ENCODE results near the gene SPATS1.
A peak's percentile ranks its signal among the peaks of the same experiment; 100 is the strongest.
"Not testable (repeated sequence)": the region's sequence is repeated elsewhere in the genome, so short reads cannot be mapped to it uniquely, and the experiment has no call there.

The SPATS1 gene

GRCh38 chr6:44349904-44350649 lies 7.6 kb downstream of the SPATS1 start:
- DNase-seq = no peak

DNA sequence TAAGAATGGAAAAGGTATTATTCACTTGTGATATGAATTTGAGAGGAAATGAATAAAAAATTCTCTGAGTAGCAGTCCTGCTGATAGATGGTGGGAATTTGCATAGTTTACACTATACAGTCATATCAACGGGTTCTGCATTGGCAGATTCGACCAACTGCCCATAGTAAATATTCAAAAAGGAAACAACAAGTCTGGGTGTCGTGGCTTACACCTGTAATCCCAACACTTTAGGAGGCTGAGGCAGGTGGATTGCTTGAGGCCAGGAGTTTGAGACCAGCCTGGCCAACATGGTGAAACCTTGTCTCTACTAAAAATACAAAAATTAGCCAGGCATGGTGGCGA lies 8.2 kb downstream of the SPATS1 start:
- not testable (repeated sequence) for DNase-seq

- DNase-seq = no peak
Observed at GRCh38 chr6:44352259-44352658, 9.8 kb downstream of the SPATS1 start.

DNA sequence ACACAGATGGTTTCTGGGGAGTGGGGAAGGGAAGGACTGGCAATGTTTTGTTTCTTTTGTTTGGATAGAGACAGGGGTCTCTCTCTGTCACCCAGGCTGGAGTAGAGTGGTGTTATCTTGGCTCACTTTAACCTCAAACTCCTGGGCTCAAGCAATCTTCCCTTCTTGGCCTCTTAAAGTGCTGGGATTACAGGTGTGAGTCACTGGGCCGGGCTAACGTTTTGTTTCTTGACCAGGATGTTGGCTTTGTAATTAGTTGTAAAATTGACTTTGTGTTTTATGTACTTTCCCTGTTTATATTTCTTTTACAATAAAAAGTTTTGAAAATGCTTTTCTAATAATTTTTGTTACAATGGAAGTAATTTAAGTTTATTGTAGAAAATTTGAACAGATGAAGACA lies 10.9 kb downstream of the SPATS1 start:
- DNase-seq = no peak

DNA sequence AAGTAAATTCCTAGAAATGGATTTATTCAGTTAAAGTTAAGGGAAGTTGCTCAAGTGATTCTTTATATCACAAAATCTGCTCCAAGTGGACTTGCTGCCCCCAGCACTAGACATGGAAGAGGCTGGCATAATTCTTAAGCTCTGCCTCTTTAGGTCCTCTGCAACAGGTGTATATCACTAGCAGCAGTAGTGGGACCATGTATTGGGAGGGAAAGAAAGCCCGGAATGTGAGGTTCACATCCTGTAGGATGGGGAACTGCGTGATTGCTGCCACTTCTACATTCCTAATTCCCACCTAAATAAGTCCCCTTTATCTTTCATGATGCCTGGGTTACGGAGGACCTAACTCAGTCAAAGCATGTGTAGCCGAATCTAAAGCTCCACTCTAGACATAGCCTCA lies 13.2 kb downstream of the SPATS1 start:
- no peak for DNase-seq

- DNase-seq = no peak
Observed at GRCh38 chr6:44356487-44356886, 14.0 kb downstream of the SPATS1 start.

GRCh38 chr6:44359973-44360372 lies 17.5 kb downstream of the SPATS1 start:
- no peak for DNase-seq

DNA sequence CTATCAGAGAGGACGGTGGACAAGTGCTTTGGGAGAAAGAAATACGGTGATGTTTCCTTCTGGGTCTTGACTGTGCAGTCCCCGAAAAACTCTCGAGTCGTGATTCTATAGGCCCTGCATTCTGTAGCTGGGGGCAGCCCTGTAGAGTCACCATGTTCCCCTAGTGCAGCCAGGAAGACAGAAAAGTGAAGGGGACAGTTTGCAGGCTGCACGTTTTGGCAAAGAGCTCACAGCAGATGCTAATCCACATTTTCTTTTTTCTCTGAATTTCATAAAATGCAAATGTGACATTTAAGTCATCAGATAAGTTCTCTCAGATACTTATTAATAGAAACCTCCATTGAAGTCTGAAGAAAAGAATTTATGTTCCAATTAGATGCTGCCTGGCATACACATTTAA lies 19.5 kb downstream of the SPATS1 start:
- no peak for DNase-seq

GRCh38 chr6:44363377-44363926 lies 21.0 kb downstream of the SPATS1 start:
- no peak for DNase-seq

GRCh38 chr6:44366781-44367180 lies 24.3 kb downstream of the SPATS1 start:
- DNase-seq = no peak

DNA sequence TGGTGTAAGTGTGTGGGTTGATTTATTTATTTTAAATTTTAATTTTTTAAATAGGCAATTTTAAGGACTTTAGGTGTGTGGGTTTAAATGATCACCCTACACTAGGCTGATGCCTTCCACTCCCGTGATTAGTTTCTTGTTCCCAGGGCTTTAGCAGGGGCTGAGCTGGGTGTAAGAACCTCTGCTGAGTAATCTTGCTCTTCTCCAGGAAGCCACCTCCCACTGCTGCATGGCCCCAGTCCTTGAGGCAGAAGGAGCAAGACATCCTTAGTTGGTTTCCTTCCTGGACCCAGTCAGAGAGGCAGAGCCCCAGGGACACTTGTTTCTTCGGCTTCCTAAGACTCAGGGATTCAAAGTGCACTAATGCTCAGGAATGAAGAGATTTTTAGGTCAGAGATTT lies 25.2 kb downstream of the SPATS1 start:
- DNase-seq = no peak

DNA sequence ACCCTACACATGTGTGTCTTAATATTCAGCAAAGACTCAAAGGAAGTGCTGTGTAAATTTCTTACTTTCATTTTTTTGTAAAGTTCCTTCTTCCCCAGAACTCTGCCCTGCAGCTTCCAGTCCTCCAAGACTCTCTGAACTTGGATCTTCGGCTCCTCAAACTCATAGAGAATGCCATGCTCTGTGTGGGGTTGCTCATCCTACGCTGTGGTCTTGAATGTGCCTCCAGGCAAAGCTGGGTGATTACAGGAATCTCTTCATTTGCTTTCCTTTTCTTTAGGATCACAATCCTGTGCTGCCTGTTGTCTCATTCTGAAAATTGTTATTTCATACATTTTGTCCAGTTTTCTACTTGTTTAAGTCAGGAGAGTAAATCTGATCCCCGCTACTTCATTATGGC lies 30.6 kb downstream of the SPATS1 start:
- no peak for DNase-seq

DNA sequence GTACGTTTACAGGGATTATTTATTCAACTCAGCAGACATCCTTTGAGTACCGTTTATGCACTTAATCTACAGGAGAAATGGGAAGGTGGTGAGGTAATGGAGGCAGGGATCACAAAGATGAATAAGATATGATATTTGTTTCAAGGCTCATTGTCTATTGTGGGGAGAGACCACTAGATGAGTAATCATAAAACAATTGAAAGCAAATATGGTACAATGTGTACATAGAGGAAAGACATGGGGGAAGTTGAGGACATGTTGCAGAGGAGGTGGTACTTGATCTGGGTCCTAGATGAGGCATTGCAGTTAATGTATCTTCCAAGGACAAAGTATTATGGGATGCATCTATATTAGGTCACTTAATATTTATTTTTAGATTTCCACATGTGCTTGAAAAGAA lies 31.3 kb downstream of the SPATS1 start:
- DNase-seq = no peak

- no peak for DNase-seq
Observed at GRCh38 chr6:44375071-44375470, 32.6 kb downstream of the SPATS1 start.

- no peak for DNase-seq
Observed at GRCh38 chr6:44377484-44377883, 35.0 kb downstream of the SPATS1 start.

- no peak for DNase-seq
Observed at GRCh38 chr6:44377971-44378370, 35.5 kb downstream of the SPATS1 start.

DNA sequence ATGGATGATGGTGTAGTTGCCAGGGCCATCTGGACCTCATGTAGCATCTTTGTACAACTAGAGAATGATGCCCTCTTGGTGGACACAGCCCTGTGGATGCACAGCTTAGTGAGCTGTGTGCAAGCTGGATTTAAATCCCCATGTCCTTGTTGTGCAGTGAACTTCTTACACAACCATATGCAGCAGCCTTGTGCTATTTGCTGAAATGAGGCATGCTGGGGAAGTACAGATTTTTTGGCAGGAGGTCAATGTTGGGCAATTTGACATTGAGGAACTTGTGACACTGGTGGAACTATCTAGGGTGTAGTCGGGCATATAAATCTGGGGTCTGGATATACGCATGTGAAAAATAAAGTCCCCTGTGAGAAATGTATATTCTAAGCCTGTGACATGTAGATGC lies 39.3 kb downstream of the SPATS1 start:
- no peak for DNase-seq

DNA sequence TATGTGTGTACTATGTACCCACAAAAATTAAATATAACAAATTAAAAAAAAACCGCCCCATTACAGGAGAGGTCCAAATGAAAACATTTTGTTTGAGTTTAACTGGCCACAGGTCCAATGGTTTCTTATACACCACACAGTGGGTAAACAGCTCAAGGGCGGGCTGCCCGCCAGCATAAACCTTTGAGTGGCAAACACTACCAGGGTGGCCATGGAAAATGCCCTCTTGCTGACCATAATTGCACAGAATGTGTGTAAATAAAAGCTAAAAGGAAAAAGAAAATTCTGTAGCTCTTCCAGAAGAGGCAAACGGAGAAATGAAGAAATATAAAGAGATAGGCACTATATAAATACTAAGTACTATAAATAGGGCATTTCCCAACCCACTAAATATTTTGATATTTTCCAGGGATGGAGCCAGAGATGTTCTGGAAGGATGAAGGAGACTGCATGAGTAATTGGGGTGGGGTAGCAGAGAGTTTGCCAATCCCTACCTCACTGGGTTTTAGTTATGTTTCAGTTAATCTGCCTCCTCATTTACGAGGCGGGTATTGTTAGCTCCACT lies 44.0 kb downstream of the SPATS1 start:
- DNase-seq = no peak

GRCh38 chr6:44386929-44387345 lies 44.5 kb downstream of the SPATS1 start:
- DNase-seq = no peak

DNA sequence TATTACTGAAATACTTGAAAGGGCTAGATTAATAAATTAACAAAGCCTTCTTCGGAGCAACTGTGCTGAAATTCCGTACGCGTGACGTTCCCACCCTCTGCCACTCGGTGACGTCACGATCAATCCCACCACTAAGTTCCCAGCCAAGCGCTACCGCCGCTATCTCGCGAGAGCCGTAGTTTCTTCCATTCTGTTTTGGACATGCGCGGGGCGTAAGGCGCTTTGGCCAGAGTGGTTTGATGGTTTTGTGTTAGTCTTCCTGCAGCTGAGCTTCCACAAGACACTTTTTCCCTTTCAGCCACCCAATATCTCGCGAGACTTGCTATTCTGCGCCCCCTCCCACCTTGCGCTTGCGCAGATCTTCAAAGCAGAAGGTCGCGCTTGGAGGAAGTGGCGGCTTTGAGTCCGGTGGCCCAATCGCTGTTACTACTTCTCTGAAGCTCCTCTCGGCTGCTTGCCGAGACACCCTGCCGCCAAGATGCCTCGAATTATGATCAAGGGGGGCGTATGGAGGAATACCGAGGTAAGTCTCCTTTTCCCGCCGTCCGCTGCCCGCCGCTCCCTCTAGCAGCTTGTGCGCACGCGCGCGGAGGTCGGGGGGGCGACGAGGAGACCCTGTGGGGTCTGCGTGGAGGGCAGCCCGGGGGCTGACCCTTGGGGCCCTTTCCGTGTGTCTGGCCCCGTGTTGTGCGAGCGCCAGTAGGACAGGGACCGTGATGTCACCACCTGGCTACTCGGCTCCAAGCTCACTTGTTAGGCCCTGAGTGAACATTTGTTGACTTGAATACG lies 45.1 kb downstream of the SPATS1 start, which contains the start of gene CDC5L:
Gene CDC5L (plus strand): TSS at position 361 of the 789 bp plus-strand sequence. CDS start 118 bp downstream, at position 479.
- peak; percentile 95 for DNase-seq

DNA sequence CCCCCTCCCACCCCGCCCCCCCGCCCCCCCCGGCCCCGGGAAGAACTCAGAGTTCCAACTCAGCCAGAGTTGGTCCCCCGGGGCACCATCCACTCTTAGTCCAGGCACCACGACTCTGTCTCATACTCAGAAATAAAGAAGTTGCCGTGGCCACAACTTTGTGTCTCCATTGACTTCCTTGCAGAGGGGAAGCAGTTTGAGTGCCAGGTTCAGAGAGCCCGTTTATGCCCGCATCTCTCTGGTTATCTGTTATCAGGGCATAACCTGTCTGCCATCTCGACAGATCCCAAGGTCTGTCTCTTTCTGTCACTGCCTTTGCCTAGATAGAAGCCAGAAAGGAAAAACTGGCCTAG lies 45.7 kb downstream of the SPATS1 start:
- DNase-seq = peak; percentile 6

- no peak for DNase-seq
Observed at GRCh38 chr6:44388887-44389286, 46.4 kb downstream of the SPATS1 start.

GRCh38 chr6:44390158-44390683 lies 47.8 kb downstream of the SPATS1 start:
- DNase-seq = no peak
